GM19324 (cell line): Measurements from ENCODE around the gene ARHGAP10.
A peak's percentile ranks its signal among the peaks of the same experiment; 100 is the strongest.
"Not testable (repeated sequence)": the region's sequence is repeated elsewhere in the genome, so short reads cannot be mapped to it uniquely, and the experiment has no call there.

Experiments
- ATAC-seq: cut with Tn5 transposase; IDR thresholded peaks from one replicate; pipeline ENCODE4 v1.9.1; 2021; ENCODE audit warnings: mild to moderate bottlenecking, moderate library complexity; ENCODE audit not compliant: unreplicated experiment, low FRiP score

The ARHGAP10 gene

DNA sequence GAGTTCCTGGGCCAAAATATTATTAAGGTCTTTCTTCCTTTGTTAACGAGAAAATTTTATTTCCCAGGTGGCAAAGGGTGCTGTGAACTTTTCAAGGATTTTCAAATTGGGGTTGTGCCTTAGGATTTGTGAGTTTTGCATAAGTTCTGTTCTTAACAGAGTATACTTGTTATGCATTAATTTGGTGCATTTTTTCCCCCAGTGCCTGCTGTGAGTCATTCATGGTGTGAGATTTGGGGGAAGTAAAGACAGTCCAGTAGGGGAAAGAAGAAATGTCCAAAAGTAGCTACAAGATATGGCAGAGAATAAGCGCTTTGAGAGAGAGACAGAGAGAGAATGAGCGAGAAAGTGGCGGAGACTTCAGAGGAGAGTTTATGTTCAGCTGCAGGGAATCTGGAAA lies 239.2 kb downstream of the ARHGAP10 start:
- ATAC-seq: no peak

DNA sequence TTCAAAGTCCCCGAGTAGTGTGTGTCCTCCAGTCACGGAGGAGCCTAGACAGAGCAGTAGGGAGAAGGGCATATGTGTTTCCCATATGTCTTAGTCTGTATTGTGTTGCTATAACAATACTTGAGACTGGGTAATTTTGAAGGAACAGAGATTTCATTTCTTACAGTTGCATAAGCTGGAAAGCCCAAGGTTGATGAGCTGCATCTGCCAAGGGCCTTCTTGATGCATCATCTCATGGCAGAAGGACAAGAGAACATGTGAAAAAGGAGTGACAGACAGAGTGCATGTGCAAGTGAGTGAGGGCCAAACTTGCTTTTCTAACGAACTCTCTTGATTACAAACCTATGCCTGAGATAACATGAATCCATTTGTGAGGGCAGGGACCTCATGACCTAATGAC lies 243.4 kb downstream of the ARHGAP10 start:
- ATAC-seq: no peak

DNA sequence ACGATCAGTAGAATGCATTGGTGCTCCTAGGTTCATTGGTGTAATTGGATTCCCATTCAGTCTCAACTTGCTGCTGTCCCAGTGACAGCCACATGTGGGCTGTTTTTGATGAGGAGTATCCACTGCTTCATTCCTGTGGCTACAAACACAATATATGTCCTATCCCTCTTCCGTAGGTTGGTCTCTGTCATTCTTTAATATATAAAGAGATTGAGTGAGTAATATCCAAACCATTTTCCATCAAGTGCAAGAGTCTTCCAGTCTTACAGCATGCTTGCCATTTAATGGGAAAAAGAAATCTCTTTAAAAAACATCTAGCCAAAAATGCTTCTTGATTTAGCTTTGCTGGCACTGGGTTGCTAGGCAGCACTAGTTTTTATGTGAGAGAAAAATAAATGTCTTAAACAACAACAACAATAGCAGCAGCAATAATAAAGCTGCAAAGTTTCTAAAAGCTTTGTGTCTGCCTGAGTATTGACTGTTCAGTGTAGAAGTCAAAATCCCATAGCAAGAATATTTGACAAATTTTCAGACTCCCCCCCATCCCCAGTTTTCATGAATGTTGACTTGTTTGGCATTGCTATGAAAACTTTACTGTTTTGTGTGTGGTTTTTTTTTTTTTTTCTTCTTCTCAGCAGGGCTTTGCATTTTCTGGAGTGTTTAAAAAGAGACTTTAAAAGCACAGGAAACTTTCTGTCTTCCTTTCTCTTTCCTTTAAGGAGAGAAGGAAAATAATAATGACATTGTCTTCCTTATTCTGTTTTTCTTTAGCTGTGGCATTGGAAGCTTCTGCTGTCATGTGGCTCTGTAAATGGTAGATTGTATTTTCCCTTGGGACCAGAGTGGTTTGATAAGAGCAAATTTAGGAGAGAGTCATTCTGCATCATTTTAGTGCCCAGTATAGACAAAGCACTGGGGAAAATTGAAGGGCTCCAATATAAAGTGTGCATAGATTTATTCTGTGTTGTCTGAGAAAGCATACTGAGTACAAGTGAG lies 244.3 kb downstream of the ARHGAP10 start:
- no peak for ATAC-seq

DNA sequence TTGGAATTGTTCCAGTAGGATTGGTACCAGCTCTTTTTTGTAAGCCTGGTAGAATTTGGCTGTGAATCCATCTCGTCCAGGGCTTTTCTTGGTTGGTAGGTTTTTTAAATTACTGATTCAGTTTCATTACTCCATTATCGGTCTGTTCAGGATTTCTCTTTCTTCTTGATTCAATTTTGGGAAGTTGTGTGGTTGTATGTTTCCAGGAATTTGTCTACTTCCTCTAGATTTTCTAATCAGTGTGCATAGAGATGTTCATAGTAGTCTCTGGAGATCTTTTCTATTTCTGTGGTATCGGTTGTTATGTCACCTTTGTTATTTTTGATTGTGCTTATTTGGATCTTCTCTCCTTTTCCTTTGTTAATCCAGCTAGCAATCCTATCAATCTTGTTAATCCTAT lies 248.7 kb downstream of the ARHGAP10 start:
- no peak for ATAC-seq

DNA sequence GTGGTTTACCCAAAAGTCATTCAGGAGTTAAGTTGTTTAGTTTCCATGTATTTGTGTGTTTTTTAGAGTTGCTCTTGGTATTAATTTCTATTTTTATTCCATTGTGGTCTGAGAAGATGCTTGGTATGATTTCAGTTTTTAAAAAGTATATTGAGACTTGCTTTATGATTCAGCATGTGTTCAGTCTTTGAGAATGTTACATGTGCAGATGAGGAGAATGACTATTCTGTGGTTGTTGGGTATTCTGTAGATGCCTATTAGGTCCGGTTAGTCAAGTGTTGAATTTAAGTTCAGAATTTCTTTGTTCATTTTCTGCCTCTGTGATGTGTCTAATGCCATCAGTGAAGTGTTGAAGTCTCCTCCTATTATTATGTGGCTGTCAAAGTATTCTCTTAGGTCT lies 249.4 kb downstream of the ARHGAP10 start:
- ATAC-seq: peak; percentile 59

DNA sequence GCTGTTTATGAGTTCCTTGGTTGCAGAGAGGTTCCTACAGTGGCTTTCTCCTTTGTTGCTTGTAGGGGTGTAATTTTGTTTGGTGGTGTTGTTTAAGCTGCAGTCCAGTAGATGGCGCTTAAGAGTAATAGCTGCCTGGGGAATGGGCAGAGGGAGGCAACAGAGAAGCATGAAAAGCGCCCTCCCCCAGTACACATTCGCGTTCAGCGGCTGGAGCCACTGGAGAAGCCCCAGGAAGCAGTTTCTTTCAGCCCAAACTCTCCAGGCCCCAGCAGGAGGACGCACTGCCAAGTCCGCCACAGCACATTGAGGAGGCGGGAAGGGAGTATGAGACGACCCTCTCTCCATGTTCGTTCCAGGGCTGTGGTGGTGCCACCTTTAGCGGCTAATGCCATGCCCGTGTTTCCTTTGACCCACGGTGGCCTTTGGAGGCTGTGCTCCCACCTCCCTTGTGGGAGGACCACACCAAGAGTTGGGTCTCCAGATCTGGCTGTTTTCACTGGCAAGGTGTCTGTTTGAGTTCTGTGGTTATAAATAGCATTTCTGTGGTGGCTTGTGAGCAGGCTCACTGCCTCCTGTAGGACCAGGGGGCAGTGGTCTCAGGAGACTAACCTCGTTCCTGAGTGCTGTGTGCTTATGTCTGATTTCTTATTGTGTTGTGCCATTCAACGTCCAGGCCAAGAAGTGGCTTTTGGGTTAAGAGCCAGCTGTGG lies 252.3 kb downstream of the ARHGAP10 start:
- no peak for ATAC-seq

DNA sequence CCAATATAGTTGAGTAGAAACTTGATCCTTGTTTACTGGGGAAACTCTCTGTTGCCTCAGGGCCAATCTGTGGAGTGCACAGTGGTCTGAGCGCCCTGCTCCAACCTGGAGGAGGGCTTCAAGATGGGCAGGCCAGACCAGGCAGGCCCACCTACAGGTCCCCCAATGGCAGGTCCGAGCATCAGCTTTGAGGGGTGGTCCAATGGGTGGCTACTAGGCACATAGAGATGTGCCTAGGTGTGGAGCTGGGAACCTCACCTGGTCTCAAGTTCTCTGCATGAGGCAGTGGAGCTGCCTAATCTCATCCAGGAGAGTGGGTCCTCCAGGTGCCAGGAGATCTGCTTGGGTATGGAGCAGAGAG lies 252.9 kb downstream of the ARHGAP10 start:
- ATAC-seq: no peak

DNA sequence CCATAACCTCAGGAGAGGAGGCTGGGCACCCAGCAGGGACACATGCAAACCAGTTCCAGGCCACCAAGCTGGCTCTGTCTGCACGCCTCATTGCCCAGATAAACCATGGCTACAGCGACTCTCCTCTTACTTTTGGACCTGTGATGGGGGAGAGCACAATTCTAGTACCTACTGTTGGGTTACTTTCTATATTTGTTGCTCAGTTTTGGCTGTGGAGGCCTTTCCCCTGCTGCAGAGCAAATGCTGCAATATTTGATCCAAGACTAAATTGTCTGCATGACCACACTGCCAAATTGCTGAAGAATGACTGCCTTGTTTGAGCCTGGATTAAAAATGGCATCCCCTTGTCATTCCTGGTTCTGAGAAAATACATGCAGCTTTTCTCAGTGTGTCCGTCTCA lies 253.5 kb downstream of the ARHGAP10 start:
- ATAC-seq: no peak

DNA sequence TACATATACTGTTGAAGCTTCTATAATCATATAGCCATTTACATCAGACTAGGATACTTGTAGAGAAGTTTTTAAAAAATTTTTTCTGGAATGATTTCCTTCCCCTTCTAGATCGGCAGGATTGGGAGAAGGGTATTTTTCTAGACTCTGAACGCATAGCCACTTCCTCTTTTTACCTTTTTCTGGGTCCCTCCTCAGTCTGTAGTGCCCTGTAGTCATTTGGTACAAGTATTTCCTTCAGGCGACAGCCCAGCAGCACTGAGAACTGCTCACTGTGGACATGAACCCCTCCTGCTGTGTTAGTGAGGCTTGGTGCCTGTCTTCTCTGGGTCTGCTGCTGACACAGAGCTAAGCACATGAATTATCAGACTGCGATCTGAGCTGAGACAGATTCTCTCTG lies 255.4 kb downstream of the ARHGAP10 start:
- no peak for ATAC-seq

DNA sequence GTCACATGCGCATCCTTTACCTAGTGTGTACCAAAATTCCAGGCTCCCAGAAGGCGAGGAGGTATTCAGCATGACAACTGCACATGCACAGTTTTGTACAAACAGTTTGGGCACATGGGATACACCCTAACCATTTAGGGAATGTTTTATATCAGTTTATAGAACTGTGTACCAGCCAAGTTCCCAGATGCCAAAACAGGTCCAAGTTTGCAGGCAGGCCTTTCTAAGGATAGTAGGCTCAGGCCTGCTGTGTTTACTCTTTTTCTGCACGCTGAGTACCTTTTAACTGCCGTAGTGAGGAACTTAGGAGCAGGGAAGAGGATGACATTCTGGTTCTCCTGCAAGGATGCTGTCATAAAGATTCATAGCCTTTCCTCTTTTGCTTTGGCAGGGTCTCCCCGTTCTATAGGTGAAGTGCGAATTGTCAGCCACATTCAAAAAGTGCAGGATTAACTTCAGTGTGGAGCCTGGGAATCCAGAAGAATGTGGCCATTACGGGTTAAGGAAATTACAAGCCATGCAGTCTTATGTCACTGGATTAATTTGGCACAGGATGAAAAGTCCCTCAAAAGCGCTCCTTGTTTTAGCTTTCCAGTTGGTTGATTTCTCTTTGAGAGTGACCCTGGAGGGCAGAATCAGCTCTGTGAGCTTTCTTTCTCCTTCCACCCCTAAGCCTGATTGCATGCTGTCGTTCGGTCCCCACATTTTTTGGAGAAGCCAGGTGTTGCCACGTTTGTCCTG lies 259.8 kb downstream of the ARHGAP10 start:
- no peak for ATAC-seq

DNA sequence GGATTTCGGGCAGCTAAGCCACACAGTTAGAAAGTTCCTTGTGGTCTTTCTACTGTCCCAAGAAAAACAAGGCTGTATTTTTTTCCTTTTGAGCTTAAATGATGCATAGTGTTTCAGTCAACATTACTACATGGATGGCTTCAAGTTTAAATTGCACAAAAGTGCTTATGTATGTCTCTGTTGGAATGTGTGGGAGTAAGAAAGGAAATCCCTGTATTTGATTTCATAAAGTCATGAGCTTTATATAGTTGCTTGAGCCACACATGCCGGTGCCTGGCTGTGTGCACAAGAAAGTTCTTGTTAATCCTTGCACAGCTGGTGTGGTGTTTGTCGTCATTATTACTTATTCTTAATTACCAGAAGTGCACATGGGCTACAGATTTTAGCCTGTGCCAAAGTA lies 262.2 kb downstream of the ARHGAP10 start:
- no peak for ATAC-seq

DNA sequence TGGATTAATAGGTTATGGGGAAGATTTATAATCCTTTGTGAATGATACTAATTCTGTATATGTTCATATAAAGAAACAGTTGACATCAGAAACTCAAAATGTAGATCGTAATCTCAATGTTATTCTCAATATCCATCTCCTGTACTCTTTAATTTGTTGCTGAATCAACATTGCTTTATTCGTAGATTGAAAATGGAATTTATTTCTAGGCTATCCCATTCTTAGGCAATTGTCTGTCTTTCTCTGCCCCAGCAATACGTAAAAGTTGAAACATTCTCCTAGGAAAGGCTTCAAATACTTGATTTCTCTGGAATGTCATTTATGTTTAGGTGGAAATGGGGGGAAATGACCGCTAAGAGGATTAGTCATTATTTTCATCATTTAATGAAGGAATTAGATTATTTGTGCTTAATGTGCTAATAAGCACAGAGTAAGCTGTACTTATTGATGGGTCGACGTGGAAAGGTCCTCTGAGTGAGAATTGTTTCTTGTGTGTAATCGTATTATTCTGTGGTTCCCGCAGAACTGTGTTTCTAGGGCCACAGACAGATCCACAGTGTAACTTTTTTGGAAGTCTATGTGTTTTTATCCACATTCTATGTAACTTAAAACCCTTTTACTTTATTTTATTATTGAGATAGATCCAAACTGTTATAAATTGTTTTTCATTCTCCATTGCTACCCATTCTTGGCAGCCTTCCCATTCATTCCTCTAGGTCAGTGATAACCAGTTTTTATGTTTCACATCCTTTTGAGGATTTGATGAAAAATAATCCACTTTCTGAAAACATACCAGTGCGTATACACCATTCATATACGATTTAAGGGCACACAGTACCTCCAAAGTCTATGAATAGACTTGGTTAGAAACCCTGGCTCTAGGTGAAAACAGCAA lies 262.9 kb downstream of the ARHGAP10 start:
- ATAC-seq: no peak

DNA sequence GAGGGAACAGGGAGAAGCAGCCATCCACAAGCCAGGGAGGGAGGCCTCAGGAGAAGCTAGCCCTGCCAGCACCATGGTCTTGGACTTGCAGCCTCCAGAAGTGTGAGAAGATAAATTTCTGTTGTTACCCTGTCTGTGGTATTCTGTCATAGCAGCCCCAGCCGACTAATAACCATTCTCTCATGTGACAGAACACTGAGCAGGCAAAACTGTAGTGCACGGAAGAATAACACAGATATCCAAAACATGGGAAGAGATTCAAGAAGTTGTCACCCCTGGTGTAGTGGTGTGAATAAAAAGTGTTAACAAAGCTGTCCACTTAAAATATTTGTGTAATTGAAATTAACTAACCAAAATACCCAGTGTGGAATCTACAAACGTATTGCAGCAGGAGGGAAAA lies 265.0 kb downstream of the ARHGAP10 start:
- ATAC-seq: no peak

DNA sequence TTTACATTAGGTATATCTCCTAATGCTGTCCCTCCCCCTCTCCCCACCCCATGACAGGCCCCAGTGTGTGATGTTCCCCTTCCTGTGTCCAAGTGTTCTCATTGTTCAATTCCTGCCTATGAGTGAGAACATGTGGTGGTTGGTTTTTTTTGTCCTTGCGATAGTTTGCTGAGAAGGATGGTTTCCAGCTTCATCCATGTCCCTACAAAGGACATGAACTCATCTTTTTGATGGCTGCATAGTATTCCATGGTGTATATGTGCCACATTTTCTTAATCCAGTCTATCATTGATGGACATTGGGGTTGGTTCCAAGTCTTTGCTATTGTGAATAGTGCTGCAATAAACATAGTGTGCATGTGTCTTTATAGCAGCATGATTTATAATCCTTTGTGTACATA lies 268.1 kb downstream of the ARHGAP10 start:
- ATAC-seq: not testable (repeated sequence)

DNA sequence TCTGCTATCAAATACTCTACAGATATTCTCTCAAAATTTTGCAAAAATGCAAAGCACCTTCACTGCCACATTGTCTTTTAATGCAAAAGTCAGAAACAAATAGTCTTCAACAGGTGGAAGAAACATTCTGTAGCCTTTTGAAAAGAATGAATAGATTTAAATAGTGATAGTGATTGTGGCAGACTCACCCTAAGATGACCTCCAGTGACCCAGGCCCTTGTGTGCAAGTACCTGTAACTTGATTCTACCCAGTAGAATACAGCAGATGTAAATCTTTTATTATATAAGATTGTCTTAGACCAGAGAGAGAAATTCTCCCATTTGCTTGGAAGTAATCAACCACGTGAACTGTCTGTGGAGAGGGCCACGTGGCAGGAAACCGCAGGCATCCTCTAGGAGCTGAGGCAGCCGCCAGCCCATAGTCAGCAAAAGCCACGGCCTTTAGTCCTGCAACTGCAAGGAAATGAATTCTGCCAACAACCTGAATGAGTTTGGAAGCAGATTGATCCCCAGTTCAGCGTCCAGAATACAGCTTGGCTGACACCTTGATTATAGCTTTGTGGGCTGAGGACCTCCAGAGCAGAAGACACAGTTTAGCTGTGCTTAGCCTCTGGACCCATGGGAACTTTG lies 272.5 kb downstream of the ARHGAP10 start:
- peak; percentile 83 for ATAC-seq

DNA sequence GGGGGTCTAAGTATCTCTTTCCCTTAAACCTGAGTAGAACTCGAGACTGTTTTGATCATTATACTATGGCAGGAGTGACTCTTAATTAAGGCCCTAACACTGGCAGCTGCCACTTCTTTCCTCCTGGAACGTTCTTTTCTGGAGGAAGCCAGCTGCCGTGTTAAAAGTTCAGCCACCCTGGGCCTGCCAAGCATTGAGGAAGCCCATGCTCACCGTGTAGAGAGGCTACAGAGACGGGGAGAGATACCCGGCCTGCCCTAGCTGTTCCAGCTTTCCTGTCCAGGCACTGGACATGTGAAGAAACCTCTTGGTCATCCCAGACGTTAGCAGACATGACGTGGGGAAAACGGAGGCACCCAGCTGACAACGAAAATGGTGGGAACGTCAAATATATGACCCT lies 274.1 kb downstream of the ARHGAP10 start:
- no peak for ATAC-seq

DNA sequence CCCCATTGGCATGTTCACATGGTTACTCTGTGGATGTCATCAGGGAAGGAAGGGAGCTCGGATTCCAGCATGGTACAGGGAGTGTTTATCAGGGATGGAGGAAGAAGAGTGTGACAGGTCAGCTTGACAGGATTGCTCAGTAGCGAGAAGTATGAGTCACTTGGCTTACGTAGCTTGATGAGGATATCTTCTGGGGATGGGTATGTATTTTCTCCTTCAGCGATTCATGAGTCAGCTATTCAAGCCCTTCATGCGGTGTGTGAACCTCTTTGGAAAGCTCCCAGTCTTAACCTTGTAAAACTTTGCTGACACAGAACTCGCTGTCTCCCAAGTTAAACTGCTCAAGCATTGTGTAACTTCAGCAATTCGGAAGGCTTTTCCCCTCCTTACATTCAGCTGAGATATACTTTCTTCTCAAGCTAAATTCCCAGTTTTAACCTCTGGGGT lies 275.4 kb downstream of the ARHGAP10 start:
- no peak for ATAC-seq

DNA sequence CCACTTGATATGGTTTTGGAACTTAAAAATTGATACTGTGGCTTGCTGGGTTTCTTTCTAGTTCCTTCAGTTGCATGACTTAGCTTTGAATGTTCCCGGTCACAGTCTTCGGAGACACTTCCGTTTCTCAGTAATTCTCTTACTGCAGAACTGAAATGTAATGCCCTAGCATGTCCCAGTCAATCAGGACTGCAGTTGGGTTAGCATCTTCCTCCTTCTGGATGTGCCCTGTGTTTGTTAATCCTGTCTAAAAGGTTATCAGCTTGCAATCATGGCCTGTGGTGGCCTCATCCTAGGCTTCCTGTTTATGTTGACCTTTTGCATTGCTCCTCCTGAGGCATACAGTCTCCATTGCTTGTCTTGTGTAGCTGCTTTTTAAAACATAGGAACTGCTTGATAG lies 275.9 kb downstream of the ARHGAP10 start:
- ATAC-seq: no peak

DNA sequence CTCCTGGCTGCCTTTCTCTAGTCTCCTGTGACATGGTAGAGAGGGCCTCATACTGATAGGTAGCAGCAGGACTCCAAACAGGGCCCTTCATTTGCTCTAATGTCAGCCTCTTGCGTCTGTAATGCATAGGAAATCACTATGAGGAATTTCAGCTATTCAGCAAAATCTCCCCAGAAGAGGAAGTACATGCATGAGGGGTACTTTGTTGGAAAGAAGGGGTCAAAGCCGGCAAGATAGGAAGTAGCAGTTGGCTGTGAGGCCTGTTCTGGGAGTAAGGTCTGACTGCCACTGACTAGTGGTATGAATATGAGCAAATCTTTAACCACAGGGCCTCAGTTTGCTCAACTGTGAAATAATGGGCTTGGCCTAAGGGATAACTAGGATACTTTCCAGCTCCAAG lies 283.2 kb downstream of the ARHGAP10 start:
- no peak for ATAC-seq

DNA sequence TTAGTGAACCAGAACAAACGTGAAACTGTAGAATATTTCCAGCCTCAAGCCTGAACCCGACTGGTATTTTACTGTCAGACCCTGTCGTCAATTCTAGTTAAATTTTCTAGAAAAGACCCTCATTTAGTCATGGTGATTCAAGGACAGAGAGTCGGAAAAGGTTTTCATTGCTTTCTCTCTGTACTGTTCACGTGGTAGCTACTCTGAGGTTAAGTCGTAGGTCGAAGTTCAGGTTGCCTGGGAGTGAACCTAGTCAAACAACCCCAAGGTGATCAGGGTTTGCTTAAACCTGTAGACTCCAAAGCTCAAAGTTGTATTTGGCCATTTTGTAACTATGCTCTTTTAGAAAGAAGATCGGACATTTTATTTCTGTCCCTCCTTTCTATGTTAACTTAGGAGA lies 283.6 kb downstream of the ARHGAP10 start:
- no peak for ATAC-seq
